GM19452 (cell line): ENCODE data around the gene SRGAP2.
"Not testable (repeated sequence)": the region's sequence is repeated elsewhere in the genome, so short reads cannot be mapped to it uniquely, and the experiment has no call there.

Experiments
- ATAC-seq: cut with Tn5 transposase; IDR thresholded peaks from one replicate; pipeline ENCODE4 v1.9.1; 2021; ENCODE audit not compliant: unreplicated experiment

Gene SRGAP2

DNA sequence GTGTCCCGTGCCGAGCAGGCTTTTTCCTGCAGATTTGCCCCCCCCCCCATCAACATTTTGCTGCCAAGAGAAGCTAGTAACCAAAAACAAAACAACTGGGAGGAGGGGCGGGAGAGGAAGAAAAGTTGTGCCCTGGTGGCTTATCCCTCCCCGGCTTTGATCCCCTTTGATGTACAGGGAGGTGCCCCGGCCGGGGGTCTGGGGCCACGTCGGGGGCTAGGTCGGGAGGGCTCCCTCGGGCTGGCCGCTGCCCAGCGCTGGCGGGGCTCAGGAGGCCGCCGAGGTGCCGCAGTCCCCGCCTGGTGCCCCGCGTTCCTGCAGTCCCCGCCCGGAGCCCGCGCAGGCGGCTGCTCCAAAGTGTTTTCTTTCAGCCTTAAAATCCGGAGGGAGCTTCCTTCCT lies 1.5 kb downstream of the SRGAP2 start:
- ATAC-seq, result not testable (repeated sequence)

DNA sequence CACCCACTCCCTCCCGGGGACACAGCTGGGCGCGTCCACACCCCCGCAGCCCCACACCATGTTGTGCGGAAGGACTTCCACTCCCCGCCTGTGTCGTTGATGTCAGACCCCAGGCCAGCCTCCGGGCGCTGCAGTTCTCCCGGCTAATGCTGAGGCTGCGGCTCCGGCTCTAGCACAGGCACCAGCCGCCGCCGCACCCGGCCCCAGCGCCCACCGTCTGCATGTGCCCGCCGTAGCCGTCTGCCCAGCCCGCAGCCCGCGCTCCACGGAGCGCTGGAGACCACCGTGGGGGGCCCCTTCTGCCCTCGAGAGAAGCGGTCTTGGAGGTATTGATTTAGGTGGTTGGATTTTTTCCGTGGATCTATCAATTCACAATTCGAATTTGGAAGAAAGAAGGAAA lies 2.2 kb downstream of the SRGAP2 start:
- not testable (repeated sequence) for ATAC-seq

- ATAC-seq, result not testable (repeated sequence)
Observed at GRCh38 chr1:206210802-206211201, 7.5 kb downstream of the SRGAP2 start.

- not testable (repeated sequence) for ATAC-seq
Observed at GRCh38 chr1:206215600-206216392, 12.5 kb downstream of the SRGAP2 start.

GRCh38 chr1:206218285-206218684 lies 14.9 kb downstream of the SRGAP2 start:
- ATAC-seq, result not testable (repeated sequence)

- not testable (repeated sequence) for ATAC-seq
Observed at GRCh38 chr1:206218765-206219164, 15.4 kb downstream of the SRGAP2 start.

- not testable (repeated sequence) for ATAC-seq
Observed at GRCh38 chr1:206219514-206220331, 16.4 kb downstream of the SRGAP2 start.

- ATAC-seq, result not testable (repeated sequence)
Observed at GRCh38 chr1:206220332-206221000, 17.1 kb downstream of the SRGAP2 start.

GRCh38 chr1:206221585-206221984 lies 18.2 kb downstream of the SRGAP2 start:
- ATAC-seq, result not testable (repeated sequence)

DNA sequence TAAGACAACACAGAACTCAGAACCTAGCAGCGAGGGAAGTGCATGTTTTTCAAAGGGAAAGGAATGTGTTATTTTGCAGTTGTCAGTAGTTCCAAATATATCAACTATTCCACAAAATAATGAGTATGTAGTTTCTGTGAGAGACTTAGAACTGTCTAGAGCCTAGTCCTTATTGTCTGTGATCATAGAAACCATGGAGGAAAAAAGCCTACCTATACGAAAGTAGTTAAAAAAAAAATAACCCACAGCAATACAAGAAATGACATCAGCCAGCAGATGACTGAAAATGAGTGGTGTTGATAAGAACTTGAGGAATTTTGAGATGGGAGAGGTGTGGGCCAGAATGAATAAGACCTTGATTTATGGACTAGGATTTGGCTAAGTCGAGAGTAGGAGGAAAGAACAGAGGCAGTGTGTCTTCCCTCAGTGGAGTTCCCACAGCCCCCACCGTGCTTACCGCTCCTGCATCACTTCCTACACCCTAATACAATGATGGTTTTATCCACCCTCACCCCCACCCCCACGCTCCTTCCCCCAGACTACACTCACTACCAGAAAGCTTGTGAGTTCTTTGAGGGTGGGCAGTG lies 20.9 kb downstream of the SRGAP2 start:
- ATAC-seq, result not testable (repeated sequence)

- ATAC-seq, result not testable (repeated sequence)
Observed at GRCh38 chr1:206225386-206225785, 22.0 kb downstream of the SRGAP2 start.

DNA sequence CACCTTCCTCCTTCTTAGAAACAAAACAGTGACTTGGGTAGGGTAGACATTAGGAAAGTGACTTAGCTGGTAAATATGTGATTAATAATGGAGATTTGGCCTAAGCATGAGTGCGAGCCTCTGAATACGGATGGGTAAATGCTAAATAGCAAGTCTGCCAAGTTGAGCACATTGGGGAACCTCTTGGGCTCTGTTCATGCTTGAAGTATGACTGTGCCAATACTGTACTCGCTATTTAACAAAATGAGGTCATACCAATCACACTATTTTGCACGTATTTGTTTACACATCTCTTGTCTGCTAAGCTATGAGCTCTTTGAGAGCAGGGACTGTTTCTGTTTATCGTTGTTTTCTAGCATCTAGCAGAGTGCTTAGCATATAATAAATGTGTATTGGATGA lies 23.5 kb downstream of the SRGAP2 start:
- ATAC-seq, result not testable (repeated sequence)

DNA sequence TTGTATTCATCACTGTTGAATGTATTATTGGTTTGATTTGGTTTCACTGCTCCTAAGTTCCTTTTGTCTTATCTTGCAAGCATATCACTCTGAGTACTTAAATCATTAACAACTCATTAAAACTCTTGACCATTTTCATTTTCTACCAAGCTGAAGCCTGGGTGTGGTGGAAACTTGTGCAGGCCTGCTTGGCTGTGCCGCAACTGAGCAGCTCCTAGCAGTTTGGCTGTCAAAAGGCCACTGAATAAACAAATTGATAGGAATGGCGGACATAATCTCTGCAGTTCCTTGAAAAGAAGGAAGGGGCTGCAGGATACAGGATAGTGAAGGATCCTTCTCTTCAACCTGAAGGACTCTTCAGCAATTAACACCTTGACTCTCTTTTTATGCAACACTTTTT lies 25.9 kb downstream of the SRGAP2 start:
- not testable (repeated sequence) for ATAC-seq

DNA sequence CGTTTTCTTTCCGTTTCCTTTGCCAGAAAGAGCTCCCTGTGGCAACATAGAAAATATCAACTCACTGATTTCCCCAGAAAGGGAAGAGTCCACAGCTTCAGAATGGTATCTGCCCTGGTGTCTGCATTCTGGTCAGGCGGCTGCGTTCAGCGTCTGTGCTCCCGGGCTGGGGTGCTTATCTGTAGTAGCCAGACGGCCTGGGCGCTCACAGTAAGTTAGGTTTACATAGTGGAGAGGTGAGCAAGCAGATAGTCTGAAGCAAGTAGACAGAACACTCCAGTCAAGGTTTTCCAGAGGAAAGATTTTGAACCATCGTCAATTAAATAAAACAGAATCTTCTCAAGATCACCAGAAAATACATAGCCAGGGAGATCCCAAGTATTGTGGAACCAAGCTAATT lies 28.6 kb downstream of the SRGAP2 start:
- ATAC-seq, result not testable (repeated sequence)

- not testable (repeated sequence) for ATAC-seq
Observed at GRCh38 chr1:206232970-206233645, 29.8 kb downstream of the SRGAP2 start.

- ATAC-seq, result not testable (repeated sequence)
Observed at GRCh38 chr1:206234189-206234916, 31.0 kb downstream of the SRGAP2 start.

DNA sequence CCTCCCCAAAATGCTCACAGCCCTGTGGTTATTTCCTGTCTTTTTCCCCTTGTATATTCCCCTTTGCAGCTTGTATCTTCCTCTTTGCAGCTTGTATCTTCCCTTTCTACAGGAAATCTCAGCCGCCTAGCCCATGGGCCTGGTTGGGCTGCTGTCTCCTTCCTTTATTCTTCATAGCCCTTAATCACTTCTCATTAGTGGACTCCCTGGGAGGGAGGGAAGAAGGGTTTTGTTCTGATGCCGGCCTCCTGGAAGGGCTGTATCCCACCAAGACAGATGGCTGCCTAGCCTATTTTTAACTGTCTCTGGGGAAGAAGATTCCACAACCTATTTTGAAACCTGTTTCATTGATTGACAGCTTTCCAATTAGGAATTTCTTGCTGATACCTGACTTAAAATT lies 31.8 kb downstream of the SRGAP2 start:
- ATAC-seq, result not testable (repeated sequence)

GRCh38 chr1:206240288-206240687 lies 36.9 kb downstream of the SRGAP2 start:
- not testable (repeated sequence) for ATAC-seq

- ATAC-seq, result peak; percentile 97
Observed at GRCh38 chr1:206243335-206243734, 40.0 kb downstream of the SRGAP2 start.

GRCh38 chr1:206245479-206245878 lies 42.1 kb downstream of the SRGAP2 start:
- not testable (repeated sequence) for ATAC-seq
